ENCODE measurements around the gene MGAT3.

Gene MGAT3

GRCh38 chr22:39532215-39533073 lies 75.6 kb downstream of the MGAT3 start, which contains the start of gene RPS19BP1:
TSS of gene RPS19BP1 (minus strand) at chr22:39532748. CDS start at chr22:39532738, 10 bp downstream.
- DNase-seq, result peak; percentile 100

GRCh38 chr22:39534092-39534506 lies 77.3 kb downstream of the MGAT3 start:
- DNase-seq, result no peak

DNA sequence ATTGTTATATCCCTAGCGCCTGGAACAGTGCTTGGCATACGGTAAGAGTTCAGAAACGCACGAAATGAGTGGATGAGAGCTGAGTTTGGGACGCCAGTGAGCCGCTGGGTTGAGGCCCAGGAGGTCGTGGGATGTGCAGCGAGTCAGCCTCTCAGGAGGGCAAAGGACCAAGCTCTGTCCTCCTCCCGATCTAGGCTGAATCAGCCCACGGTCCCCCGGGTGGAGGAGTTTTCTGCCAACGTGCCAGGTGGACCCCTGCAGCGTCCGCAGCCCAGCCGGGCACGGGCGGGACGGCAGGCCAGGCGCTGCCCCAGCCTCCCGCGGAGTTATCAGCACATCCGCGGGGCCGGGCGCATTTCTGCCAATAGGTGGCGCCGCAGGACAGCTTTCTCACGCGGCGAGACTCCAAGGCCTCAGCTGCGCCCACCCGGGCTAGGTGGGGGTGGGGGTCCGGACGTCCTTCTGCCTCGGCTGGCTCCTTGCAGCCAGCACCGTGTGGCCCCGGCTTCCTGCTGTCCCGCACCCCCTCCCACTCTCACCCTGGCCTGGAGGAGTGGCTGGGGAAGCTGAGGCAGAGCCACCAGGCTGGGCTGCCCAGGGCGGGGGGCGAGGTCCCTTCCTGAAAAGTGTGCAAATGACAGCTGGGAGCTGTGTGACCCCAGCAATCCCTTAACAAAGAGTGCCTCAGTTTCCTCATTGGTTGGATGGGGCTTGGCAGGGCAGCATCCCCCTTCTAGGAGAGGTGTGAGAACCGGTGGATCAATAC lies 78.0 kb downstream of the MGAT3 start:
- DNase-seq, result peak; percentile 76

DNA sequence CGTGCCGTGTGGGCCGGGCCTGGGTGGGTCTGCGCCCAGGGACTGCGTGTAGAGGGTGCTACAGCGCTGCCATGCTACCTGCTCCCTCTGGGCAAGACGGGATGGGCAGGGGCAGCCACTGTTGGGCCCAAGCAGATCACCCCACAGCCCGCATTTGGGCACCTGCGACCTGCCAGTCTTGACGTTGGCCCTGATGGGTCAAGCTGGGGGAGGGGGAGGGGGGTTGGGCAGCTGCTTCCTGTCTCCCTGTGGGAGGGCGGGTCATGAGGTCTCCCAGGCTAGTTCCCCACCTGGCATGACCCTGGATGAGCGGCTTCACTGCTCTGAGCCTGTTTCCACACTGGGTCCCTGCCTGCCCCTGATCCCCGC lies 78.5 kb downstream of the MGAT3 start:
- no peak for DNase-seq

DNA sequence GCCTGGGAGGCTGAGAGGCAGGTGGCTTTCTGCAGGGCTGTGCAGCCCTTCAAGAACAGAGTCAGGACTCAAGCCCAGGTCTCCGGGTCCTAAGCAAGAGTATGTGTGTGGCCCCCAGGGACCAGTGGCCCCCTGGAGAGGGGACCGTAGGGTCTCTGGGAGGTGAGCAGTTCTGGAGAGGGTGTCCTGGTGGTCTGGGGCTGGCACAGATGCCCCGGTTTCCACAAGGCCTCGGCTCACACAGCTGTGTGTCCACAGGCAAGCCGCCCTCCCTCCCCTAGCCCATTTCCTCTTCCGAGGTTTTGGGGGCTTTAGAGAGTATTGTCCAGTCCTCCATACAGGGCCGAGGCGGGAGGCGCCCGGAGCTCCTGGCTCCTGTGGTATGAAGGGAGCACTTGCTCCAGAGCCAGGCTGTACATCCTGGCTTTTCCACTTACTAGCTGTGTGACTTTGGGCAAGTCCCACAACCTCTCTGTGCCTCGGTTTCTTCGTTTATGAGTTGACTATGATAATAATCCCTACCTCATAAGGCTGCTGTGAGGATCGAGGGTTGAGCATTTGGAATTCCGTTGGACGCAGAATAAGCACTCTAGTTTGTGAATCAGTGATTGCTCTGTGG lies 79.1 kb downstream of the MGAT3 start:
- DNase-seq, result no peak

GRCh38 chr22:39536711-39537110 lies 79.9 kb downstream of the MGAT3 start:
- DNase-seq, result no peak

GRCh38 chr22:39537975-39538374 lies 81.2 kb downstream of the MGAT3 start:
- DNase-seq, result no peak
